HEK293 (cell line): ENCODE data around the gene PDZD2.

Experiments used
- CTCF ChIA-PET: fragments of 350-600 bp; formaldehyde crosslinking; extraction: SDS; loops from one replicate; lab custom pipeline; 2021; ENCODE audit warnings: antibody characterized with exemption; lab: Yijun Ruan, JAX
- POLR2A ChIA-PET: fragments of 300-600 bp; formaldehyde crosslinking; extraction: SDS; loops from one replicate; lab custom pipeline; 2020; ENCODE audit warnings: antibody characterized with exemption, inconsistent platforms; lab: Yijun Ruan, JAX
- H3K27ac ChIP-seq: fragments of 200-500 bp; sonication (Bioruptor generic); 2 replicates; pipeline ENCODE4 v1.5.1; 2014; ENCODE audit warnings: low read depth, low read length, control low read depth, inconsistent platforms; ENCODE audit errors: extremely low read depth
- H3K36me3 ChIP-seq, 2 experiments: fragments of 200-500 bp in 1 of 2; sonication (Bioruptor generic) in 1 of 2; 1 replicate in 1 of 2; 2 replicates in 1 of 2; pipeline ENCODE4 v1.5.1; 2014 to 2017; ENCODE audit warnings: inconsistent platforms in 2 of 2, low read length in 2 of 2; ENCODE audit not compliant: control insufficient read depth in 2 of 2, insufficient read depth in 1 of 2
- H3K4me1 ChIP-seq: fragments of 200-500 bp; sonication (Bioruptor generic); 2 replicates; pipeline ENCODE4 v1.5.1; 2014; ENCODE audit warnings: mild to moderate bottlenecking, low read length, inconsistent platforms; ENCODE audit not compliant: control insufficient read depth, insufficient read depth
- H3K4me3 ChIP-seq: 2 replicates; pipeline ENCODE4 v1.5.1; 2011; ENCODE audit warnings: low read depth, mild to moderate bottlenecking, control low read depth, low read length, moderate library complexity
- H3K9me3 ChIP-seq: fragments of 200-500 bp; sonication (Bioruptor generic); 2 replicates; pipeline ENCODE4 v1.5.1; 2014; ENCODE audit warnings: low read depth, low read length, inconsistent platforms; ENCODE audit not compliant: control insufficient read depth, insufficient read depth
- HOXA7 ChIP-seq: sonication (generic); formaldehyde crosslinking; IDR thresholded peaks from 2 replicates; pipeline ENCODE4 v1.8.1; 2022; ENCODE audit warnings: missing genetic modification reagents, borderline replicate concordance
- MYNN ChIP-seq: fragments of 450-650 bp; formaldehyde crosslinking; IDR thresholded peaks from 2 replicates; pipeline ENCODE4 v1.5.1; 2016; ENCODE audit warnings: missing biosample characterization, missing genetic modification characterization, borderline replicate concordance
- PRDM1 ChIP-seq: fragments of 450-650 bp; formaldehyde crosslinking; IDR thresholded peaks from 2 replicates; pipeline ENCODE4; 2016; ENCODE audit warnings: missing biosample characterization, missing genetic modification characterization
- SALL2 ChIP-seq: fragments of 450-650 bp; formaldehyde crosslinking; IDR thresholded peaks from 2 replicates; pipeline ENCODE4 v1.5.0; 2017; ENCODE audit warnings: missing biosample characterization, mild to moderate bottlenecking, missing genetic modification characterization, borderline replicate concordance
- SETDB1 ChIP-seq: IDR thresholded peaks from one replicate; pipeline ENCODE4 v1.6.1; 2017; ENCODE audit warnings: mild to moderate bottlenecking, low read length, moderate library complexity, mixed read lengths; ENCODE audit not compliant: insufficient read length
- ZBTB17 ChIP-seq: fragments of 450-650 bp; formaldehyde crosslinking; IDR thresholded peaks from 2 replicates; pipeline ENCODE4 v1.5.1; 2016; ENCODE audit warnings: missing biosample characterization, missing genetic modification characterization
- ZBTB20 ChIP-seq: fragments of 450-650 bp; formaldehyde crosslinking; IDR thresholded peaks from 2 replicates; pipeline ENCODE4 v1.5.1; 2016; ENCODE audit warnings: missing biosample characterization, missing genetic modification characterization
- ZNF133 ChIP-seq: fragments of 450-650 bp; formaldehyde crosslinking; IDR thresholded peaks from 2 replicates; pipeline ENCODE4 v1.5.1; 2016; ENCODE audit warnings: missing biosample characterization, missing genetic modification characterization
- ZNF416 ChIP-seq: fragments of 450-650 bp; formaldehyde crosslinking; IDR thresholded peaks from 2 replicates; pipeline ENCODE4 v1.5.1; 2016; ENCODE audit warnings: missing biosample characterization, missing genetic modification characterization
- ZNF48 ChIP-seq: fragments of 450-650 bp; formaldehyde crosslinking; IDR thresholded peaks from 2 replicates; pipeline ENCODE4 v1.5.1; 2016; ENCODE audit warnings: missing biosample characterization, missing genetic modification characterization
- ZNF510 ChIP-seq: fragments of 450-650 bp; formaldehyde crosslinking; IDR thresholded peaks from 2 replicates; pipeline ENCODE4 v1.5.1; 2018; ENCODE audit warnings: mild to moderate bottlenecking, missing genetic modification characterization, missing biosample characterization; ENCODE audit not compliant: insufficient replicate concordance
- ZNF514 ChIP-seq: fragments of 450-650 bp; formaldehyde crosslinking; IDR thresholded peaks from 2 replicates; pipeline ENCODE4 v1.5.1; 2016; ENCODE audit warnings: missing biosample characterization, missing genetic modification characterization
- ZNF560 ChIP-seq: fragments of 450-650 bp; formaldehyde crosslinking; IDR thresholded peaks from 2 replicates; pipeline ENCODE4 v1.5.1; 2017; ENCODE audit warnings: missing biosample characterization, missing genetic modification characterization, borderline replicate concordance
- ZNF596 ChIP-seq: fragments of 450-650 bp; IDR thresholded peaks from 2 replicates; pipeline ENCODE4 v1.5.0; 2018; ENCODE audit warnings: missing biosample characterization, mild to moderate bottlenecking, missing genetic modification characterization, moderate library complexity
- ZNF623 ChIP-seq: fragments of 450-650 bp; formaldehyde crosslinking; IDR thresholded peaks from 2 replicates; pipeline ENCODE4 v1.5.1; 2016; ENCODE audit warnings: missing biosample characterization, missing genetic modification characterization
- ZNF747 ChIP-seq: fragments of 450-650 bp; formaldehyde crosslinking; IDR thresholded peaks from 2 replicates; pipeline ENCODE4 v1.5.1; 2016; ENCODE audit warnings: missing biosample characterization, missing genetic modification characterization
- TF ChIP-seq, protein P1 (sequence below): fragments of 450-650 bp; formaldehyde crosslinking; IDR thresholded peaks from 2 replicates; pipeline ENCODE4 v1.5.1; 2016; ENCODE audit warnings: missing biosample characterization, missing genetic modification characterization, low read depth
- TF ChIP-seq, protein P2 (sequence below): fragments of 450-650 bp; formaldehyde crosslinking; IDR thresholded peaks from 2 replicates; pipeline ENCODE4 v1.5.1; 2016; ENCODE audit warnings: missing biosample characterization, missing genetic modification characterization
- TF ChIP-seq, protein P3 (sequence below): fragments of 450-650 bp; formaldehyde crosslinking; IDR thresholded peaks from 2 replicates; pipeline ENCODE4 v1.5.1; 2017; ENCODE audit warnings: missing biosample characterization, missing genetic modification characterization
- TF ChIP-seq, protein P4 (sequence below): fragments of 450-650 bp; formaldehyde crosslinking; IDR thresholded peaks from 2 replicates; pipeline ENCODE4 v1.5.1; 2016; ENCODE audit warnings: missing biosample characterization, missing genetic modification characterization
- TF ChIP-seq, protein P5 (sequence below): fragments of 450-650 bp; formaldehyde crosslinking; IDR thresholded peaks from 2 replicates; pipeline ENCODE4 v1.5.1; 2017; ENCODE audit warnings: missing biosample characterization, missing genetic modification characterization
- TF ChIP-seq, protein P6 (sequence below): fragments of 450-650 bp; formaldehyde crosslinking; IDR thresholded peaks from 2 replicates; pipeline ENCODE4 v1.5.1; 2017; ENCODE audit warnings: missing biosample characterization, missing genetic modification characterization

Gene PDZD2

DNA sequence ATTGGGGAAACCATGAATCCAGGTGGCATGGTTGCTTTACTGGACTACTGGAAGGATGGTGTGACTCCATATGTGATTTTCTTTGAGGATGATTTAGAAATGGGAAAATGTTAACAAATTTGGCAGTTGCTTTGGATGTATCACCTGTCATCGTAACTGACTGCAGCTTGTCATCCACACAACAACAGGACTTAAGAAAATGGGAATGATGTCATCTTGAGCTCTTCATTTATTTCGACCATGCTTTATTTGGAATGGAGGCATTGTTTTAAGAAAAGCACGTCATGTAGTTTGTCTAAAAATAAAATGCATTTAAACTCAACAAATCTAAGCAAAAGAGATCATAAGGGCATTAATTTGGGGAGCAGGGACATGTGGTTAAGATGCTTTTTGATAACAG, 270.1 kb downstream of the PDZD2 start:
- POLR2A ChIA-PET = no interaction called here
- CTCF ChIA-PET = interaction anchor here (0.8 to 1.4 kb wide), 2 partner anchors 9 to 168 kb away, joined by 3 read pairs; no protein-coding TSS in a partner anchor
- H3K4me1 ChIP-seq = no peaks in the 10 kb centered on the region
- H3K4me3 ChIP-seq = no peak overlapping the region
- H3K9me3 ChIP-seq = no peaks in the 10 kb centered on the region
- TF ChIP-seq, protein P1, sequence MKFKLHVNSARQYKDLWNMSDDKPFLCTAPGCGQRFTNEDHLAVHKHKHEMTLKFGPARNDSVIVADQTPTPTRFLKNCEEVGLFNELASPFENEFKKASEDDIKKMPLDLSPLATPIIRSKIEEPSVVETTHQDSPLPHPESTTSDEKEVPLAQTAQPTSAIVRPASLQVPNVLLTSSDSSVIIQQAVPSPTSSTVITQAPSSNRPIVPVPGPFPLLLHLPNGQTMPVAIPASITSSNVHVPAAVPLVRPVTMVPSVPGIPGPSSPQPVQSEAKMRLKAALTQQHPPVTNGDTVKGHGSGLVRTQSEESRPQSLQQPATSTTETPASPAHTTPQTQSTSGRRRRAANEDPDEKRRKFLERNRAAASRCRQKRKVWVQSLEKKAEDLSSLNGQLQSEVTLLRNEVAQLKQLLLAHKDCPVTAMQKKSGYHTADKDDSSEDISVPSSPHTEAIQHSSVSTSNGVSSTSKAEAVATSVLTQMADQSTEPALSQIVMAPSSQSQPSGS (tag by site-specific recombination) = peak; percentile 67
- no peak for TF ChIP-seq ZNF510
- no peak for TF ChIP-seq HOXA7 (CRISPR knock-in tag)
- H3K27ac ChIP-seq = no peak overlapping the region
- no peaks in the 10 kb centered on the region for H3K36me3 ChIP-seq

DNA sequence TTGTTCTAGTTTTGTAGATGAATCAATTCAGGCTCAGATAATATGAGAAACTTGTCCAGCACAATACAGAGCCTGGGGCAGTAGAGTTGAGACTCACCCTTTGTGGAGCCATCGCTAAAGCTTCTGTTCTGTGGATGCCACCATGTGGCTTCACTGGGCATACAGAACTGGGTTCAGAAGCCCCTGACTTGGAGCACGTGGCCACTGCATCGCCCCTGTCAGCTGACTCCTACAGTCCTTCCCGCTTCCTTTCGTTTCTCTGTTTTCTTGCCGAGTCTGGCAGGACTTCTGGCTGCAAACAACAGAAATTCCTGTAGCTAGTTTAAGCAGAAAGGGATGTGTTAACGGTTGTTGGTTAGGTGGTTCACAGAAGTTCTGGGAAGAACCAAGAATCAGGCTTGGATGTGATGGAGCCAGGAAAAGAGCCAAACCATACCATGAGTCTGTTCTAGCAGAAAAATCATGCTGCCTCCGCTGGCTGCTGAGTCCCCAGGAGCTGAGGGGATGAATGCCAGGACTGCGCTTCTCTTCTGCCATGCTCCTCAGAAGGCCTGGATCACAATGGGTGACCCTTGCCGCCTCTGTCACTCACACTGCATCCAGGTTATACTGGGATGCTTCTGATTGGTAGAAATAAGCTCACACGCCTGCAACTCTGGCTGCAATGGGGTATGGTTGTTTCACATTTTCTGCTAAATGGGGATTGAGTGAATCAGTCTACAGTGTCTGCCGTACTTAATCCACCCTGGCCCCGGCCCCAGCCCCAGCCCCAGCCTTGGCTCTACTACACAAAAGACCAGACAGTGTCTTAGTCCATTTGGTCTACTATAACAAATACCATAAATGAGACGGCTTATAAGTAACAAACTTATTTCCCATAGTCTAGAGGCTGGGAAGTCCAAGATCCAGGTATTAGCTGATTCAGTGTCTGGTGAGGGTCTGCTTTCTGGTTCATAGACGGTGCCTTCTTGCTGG, 272.6 kb downstream of the PDZD2 start:
- H3K9me3 ChIP-seq = no peaks in the 10 kb centered on the region
- no peak overlapping the region for H3K4me3 ChIP-seq
- TF ChIP-seq ZNF596 (tag by site-specific recombination) (no peak), ZNF514 (tag by site-specific recombination) (no peak), ZNF416 (tag by site-specific recombination) (no peak), PRDM1 (tag by site-specific recombination) (no peak), ZNF560 (tag by site-specific recombination) (no peak), ZNF48 (tag by site-specific recombination) (no peak), SETDB1 (no peak), ZBTB17 (tag by site-specific recombination) (no peak), ZNF747 (tag by site-specific recombination) (no peak), MYNN (tag by site-specific recombination) (no peak), SALL2 (tag by site-specific recombination) (no peak), ZNF133 (tag by site-specific recombination) (no peak), ZNF623 (no peak), ZBTB20 (tag by site-specific recombination) (no peak)
- TF ChIP-seq, protein P2, sequence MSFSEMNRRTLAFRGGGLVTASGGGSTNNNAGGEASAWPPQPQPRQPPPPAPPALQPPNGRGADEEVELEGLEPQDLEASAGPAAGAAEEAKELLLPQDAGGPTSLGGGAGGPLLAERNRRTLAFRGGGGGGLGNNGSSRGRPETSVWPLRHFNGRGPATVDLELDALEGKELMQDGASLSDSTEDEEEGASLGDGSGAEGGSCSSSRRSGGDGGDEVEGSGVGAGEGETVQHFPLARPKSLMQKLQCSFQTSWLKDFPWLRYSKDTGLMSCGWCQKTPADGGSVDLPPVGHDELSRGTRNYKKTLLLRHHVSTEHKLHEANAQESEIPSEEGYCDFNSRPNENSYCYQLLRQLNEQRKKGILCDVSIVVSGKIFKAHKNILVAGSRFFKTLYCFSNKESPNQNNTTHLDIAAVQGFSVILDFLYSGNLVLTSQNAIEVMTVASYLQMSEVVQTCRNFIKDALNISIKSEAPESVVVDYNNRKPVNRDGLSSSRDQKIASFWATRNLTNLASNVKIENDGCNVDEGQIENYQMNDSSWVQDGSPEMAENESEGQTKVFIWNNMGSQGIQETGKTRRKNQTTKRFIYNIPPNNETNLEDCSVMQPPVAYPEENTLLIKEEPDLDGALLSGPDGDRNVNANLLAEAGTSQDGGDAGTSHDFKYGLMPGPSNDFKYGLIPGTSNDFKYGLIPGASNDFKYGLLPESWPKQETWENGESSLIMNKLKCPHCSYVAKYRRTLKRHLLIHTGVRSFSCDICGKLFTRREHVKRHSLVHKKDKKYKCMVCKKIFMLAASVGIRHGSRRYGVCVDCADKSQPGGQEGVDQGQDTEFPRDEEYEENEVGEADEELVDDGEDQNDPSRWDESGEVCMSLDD (tag by site-specific recombination) = no peak
- TF ChIP-seq, protein P3, sequence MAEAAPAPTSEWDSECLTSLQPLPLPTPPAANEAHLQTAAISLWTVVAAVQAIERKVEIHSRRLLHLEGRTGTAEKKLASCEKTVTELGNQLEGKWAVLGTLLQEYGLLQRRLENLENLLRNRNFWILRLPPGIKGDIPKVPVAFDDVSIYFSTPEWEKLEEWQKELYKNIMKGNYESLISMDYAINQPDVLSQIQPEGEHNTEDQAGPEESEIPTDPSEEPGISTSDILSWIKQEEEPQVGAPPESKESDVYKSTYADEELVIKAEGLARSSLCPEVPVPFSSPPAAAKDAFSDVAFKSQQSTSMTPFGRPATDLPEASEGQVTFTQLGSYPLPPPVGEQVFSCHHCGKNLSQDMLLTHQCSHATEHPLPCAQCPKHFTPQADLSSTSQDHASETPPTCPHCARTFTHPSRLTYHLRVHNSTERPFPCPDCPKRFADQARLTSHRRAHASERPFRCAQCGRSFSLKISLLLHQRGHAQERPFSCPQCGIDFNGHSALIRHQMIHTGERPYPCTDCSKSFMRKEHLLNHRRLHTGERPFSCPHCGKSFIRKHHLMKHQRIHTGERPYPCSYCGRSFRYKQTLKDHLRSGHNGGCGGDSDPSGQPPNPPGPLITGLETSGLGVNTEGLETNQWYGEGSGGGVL (tag by site-specific recombination) = no peak
- TF ChIP-seq, protein P4, sequence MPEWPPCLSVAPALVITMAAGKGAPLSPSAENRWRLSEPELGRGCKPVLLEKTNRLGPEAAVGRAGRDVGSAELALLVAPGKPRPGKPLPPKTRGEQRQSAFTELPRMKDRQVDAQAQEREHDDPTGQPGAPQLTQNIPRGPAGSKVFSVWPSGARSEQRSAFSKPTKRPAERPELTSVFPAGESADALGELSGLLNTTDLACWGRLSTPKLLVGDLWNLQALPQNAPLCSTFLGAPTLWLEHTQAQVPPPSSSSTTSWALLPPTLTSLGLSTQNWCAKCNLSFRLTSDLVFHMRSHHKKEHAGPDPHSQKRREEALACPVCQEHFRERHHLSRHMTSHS = no peak
- TF ChIP-seq, protein P5, sequence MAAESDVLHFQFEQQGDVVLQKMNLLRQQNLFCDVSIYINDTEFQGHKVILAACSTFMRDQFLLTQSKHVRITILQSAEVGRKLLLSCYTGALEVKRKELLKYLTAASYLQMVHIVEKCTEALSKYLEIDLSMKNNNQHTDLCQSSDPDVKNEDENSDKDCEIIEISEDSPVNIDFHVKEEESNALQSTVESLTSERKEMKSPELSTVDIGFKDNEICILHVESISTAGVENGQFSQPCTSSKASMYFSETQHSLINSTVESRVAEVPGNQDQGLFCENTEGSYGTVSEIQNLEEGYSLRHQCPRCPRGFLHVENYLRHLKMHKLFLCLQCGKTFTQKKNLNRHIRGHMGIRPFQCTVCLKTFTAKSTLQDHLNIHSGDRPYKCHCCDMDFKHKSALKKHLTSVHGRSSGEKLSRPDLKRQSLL (tag by site-specific recombination) = no peak
- TF ChIP-seq, protein P6, sequence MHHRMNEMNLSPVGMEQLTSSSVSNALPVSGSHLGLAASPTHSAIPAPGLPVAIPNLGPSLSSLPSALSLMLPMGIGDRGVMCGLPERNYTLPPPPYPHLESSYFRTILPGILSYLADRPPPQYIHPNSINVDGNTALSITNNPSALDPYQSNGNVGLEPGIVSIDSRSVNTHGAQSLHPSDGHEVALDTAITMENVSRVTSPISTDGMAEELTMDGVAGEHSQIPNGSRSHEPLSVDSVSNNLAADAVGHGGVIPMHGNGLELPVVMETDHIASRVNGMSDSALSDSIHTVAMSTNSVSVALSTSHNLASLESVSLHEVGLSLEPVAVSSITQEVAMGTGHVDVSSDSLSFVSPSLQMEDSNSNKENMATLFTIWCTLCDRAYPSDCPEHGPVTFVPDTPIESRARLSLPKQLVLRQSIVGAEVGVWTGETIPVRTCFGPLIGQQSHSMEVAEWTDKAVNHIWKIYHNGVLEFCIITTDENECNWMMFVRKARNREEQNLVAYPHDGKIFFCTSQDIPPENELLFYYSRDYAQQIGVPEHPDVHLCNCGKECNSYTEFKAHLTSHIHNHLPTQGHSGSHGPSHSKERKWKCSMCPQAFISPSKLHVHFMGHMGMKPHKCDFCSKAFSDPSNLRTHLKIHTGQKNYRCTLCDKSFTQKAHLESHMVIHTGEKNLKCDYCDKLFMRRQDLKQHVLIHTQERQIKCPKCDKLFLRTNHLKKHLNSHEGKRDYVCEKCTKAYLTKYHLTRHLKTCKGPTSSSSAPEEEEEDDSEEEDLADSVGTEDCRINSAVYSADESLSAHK (tag by site-specific recombination) = no peak
- H3K4me1 ChIP-seq = no peaks in the 10 kb centered on the region
- CTCF ChIA-PET = interaction anchor here (0.6 kb wide), 1 partner anchor 353 kb away, joined by 3 read pairs; no protein-coding TSS in a partner anchor
- no peak overlapping the region for H3K27ac ChIP-seq
- no peaks in the 10 kb centered on the region for H3K36me3 ChIP-seq
- POLR2A ChIA-PET = no interaction called here
